ENCODE data around the gene TBC1D1.

Gene TBC1D1

DNA sequence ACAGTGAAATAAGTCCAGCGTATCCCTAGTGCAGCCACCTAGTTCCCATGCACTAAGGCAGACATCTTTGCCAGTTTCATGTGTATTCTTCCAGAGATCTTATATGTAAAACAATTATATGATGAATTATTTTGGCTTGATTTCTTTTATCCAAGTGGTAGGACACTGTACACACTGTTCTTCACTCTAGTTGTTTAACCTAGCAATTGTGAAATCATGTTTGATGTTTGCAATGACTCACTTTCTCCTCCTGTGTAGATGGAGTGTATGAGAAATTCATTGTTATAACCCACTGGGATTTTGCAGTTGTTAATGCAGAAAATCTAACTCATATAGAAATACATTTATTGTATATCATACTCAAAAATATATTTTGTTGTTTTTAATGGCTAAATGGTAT, 17.5 kb upstream of the TBC1D1 start:
- H3K4me3 ChIP-seq (ENCODE audit: low read depth, low read length), result no peak overlapping the region
- TF ChIP-seq, protein P1, sequence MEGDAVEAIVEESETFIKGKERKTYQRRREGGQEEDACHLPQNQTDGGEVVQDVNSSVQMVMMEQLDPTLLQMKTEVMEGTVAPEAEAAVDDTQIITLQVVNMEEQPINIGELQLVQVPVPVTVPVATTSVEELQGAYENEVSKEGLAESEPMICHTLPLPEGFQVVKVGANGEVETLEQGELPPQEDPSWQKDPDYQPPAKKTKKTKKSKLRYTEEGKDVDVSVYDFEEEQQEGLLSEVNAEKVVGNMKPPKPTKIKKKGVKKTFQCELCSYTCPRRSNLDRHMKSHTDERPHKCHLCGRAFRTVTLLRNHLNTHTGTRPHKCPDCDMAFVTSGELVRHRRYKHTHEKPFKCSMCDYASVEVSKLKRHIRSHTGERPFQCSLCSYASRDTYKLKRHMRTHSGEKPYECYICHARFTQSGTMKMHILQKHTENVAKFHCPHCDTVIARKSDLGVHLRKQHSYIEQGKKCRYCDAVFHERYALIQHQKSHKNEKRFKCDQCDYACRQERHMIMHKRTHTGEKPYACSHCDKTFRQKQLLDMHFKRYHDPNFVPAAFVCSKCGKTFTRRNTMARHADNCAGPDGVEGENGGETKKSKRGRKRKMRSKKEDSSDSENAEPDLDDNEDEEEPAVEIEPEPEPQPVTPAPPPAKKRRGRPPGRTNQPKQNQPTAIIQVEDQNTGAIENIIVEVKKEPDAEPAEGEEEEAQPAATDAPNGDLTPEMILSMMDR (IDR thresholded peaks at IDR 0.05; ENCODE audit: low read depth, low read length), result no peak

DNA sequence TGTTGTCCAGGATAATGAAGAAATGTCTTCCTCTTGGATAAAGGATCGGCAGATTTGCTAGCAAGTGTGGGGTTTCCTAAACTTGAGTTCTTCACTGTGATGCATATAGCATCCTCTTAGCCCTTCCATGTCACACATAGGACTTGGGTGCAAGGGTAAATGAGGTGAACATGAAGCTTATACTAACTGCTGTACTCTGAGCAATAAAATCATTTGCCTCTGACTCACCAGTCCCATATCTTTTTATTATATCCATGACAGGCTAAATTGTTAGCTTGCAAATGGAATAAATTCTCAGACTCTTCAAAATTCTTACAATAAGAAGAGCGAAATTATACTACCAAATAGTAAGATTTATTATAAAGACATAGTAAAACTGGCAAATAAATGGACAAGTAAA, 14.7 kb upstream of the TBC1D1 start:
- H3K4me3 ChIP-seq (ENCODE audit: low read depth, low read length), result no peak overlapping the region
- TF ChIP-seq, protein P1 (IDR thresholded peaks at IDR 0.05; ENCODE audit: low read depth, low read length), result no peak

- H3K4me3 ChIP-seq (ENCODE audit: low read depth, low read length), result no peak overlapping the region
- TF ChIP-seq, protein P1 (IDR thresholded peaks at IDR 0.05; ENCODE audit: low read depth, low read length), result no peak
Observed at GRCh38 chr4:37879365-37879764, 11.5 kb upstream of the TBC1D1 start.

DNA sequence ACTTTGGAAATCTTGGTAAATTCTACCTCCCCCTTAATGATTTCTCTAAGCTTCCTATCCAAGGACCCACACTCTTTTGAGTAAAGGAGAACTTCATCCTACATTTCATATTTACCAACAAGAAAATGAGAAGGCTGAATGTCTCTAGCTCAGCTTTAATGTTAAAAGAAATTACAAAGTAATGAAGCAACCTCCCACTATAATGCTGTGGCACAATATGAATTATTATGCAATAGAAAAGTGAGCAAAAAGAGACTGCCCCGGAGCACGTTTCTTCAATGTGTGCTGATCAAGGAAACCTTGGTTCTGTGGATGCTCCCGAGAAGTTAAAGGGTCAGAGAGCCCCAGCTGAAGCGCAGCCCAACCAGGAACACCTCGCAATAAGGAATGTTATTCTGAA, 9.1 kb upstream of the TBC1D1 start:
- no peak overlapping the region for H3K4me3 ChIP-seq (ENCODE audit: low read depth, low read length)
- TF ChIP-seq, protein P1 (IDR thresholded peaks at IDR 0.05; ENCODE audit: low read depth, low read length), result no peak

- TF ChIP-seq, protein P1 (IDR thresholded peaks at IDR 0.05; ENCODE audit: low read depth, low read length), result no peak
Observed at GRCh38 chr4:37882665-37883296, 8.1 kb upstream of the TBC1D1 start.

GRCh38 chr4:37884855-37885487, 5.9 kb upstream of the TBC1D1 start:
- TF ChIP-seq, protein P1 (IDR thresholded peaks at IDR 0.05; ENCODE audit: low read depth, low read length), result no peak
- no peak overlapping the region for H3K4me3 ChIP-seq (ENCODE audit: low read depth, low read length)

More at GRCh38 chr4:37882665-37883296, 8.1 kb upstream of the TBC1D1 start:
- H3K4me3 ChIP-seq (ENCODE audit: low read depth, low read length), result no peak overlapping the region

- H3K4me3 ChIP-seq (ENCODE audit: low read depth, low read length), result no peak overlapping the region
- TF ChIP-seq, protein P1 (IDR thresholded peaks at IDR 0.05; ENCODE audit: low read depth, low read length), result no peak
Observed at GRCh38 chr4:37885496-37885895, 5.4 kb upstream of the TBC1D1 start.

All from WI38 (cell line).